HFF-Myc (cell line): ENCODE measurements around the gene INSR.

ENCODE experiments used
- DNase-seq: peaks from one replicate; pipeline ENCODE4 v3.0.0-alpha.2; 2011; ENCODE audit warnings: low read depth; ENCODE audit errors: extremely low read depth
- H3K4me3 ChIP-seq: replicated peaks from 2 replicates; pipeline ENCODE4 v1.5.1; 2011; ENCODE audit warnings: low read depth, mild to moderate bottlenecking, control low read depth, low read length
- TF ChIP-seq, protein P1 (sequence below): IDR thresholded peaks from 2 replicates; pipeline ENCODE4 v1.5.1; 2012; ENCODE audit warnings: mild to moderate bottlenecking, low read depth, low read length, control low read depth; ENCODE audit errors: missing control alignments

INSR gene

DNA sequence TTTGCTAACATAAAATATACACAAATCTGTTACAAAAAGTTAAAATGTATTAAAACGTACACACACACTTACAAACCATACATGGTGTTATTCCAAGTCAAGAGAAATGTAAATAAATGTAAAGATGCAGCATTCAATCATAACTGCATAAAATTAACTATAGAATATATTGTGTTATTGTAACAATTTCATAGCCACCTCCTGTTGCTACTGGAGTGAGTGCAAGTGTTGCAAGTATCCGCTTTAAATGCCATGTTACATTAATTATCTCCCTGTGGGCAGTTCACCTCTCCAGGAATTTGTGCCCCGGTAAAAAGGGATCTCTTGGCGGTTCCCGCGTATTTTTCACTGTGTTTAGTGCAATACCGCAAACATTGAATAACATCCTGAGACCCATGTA lies 3.5 kb upstream of the INSR start:
- TF ChIP-seq, protein P1, sequence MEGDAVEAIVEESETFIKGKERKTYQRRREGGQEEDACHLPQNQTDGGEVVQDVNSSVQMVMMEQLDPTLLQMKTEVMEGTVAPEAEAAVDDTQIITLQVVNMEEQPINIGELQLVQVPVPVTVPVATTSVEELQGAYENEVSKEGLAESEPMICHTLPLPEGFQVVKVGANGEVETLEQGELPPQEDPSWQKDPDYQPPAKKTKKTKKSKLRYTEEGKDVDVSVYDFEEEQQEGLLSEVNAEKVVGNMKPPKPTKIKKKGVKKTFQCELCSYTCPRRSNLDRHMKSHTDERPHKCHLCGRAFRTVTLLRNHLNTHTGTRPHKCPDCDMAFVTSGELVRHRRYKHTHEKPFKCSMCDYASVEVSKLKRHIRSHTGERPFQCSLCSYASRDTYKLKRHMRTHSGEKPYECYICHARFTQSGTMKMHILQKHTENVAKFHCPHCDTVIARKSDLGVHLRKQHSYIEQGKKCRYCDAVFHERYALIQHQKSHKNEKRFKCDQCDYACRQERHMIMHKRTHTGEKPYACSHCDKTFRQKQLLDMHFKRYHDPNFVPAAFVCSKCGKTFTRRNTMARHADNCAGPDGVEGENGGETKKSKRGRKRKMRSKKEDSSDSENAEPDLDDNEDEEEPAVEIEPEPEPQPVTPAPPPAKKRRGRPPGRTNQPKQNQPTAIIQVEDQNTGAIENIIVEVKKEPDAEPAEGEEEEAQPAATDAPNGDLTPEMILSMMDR = no peak
- DNase-seq = no peak

DNA sequence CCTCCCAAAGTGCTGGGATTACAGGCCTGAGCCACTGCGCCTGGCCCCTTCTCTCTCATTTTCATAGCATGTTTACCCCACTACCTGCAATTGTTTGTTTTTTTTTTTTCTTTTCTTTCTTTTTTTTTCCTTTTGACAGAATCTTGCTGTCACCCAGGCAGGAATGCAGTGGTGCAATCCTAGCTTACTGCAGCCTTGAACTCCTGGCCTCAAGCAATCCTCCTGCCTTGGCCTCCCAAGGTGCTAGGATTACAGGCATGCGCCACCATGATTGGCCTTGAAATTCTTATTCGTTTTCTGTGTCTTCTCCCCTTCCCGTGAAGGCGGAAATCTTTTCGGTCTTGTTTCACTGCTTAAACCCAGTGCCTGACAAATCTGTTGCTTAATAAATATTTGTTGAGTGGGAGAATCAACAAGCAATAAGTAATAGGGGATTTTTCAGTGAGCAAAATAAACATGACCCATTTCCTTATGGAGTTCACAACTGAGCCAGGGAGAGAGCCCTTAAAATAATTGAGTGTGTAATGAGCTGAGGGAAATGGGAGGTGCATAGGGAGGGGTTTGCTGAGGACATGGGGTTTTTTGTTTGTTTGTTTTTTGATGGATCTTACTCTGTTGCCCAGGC lies 1.8 kb upstream of the INSR start:
- TF ChIP-seq, protein P1 = no peak
- DNase-seq = no peak
- no peak overlapping the region for H3K4me3 ChIP-seq

More for the DNA sequence above, 3.5 kb upstream of the INSR start:
- H3K4me3 ChIP-seq = no peak overlapping the region

DNA sequence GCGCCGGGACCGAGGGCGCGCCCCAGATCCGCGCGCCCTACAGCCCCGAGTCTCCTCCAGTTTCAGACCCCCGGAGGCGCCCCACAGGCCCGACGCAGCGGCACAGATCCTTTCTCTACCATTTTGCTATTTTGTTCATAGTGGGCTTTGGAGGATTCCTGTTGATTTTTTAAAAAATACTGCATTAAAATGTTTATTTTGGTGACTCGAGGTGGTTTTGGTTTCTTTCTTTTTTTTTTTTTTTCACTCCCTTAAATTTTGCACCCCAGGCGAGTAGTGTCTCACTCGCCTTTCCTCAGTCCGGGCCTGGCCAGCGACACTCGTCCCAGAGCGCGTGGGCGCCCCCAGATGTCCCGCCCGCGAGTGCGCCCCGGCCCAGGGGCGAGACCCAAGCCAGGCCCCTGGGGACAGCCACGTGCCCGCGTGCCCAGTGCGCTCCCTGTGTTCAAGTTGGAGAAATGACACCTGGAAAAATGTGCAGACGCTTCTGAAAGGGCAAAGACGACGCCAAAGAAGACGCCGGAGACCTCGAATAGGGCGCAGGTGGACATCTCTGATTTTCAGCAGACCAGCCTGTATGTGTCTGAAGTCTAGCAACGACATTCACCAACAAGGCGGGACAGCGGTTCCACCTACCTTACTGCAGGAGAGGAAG lies 471 bp upstream of the INSR start:
- peak; percentile 10 for DNase-seq
- peak overlapping the region; percentile 51 for H3K4me3 ChIP-seq
- TF ChIP-seq, protein P1 = peak; percentile 15

DNA sequence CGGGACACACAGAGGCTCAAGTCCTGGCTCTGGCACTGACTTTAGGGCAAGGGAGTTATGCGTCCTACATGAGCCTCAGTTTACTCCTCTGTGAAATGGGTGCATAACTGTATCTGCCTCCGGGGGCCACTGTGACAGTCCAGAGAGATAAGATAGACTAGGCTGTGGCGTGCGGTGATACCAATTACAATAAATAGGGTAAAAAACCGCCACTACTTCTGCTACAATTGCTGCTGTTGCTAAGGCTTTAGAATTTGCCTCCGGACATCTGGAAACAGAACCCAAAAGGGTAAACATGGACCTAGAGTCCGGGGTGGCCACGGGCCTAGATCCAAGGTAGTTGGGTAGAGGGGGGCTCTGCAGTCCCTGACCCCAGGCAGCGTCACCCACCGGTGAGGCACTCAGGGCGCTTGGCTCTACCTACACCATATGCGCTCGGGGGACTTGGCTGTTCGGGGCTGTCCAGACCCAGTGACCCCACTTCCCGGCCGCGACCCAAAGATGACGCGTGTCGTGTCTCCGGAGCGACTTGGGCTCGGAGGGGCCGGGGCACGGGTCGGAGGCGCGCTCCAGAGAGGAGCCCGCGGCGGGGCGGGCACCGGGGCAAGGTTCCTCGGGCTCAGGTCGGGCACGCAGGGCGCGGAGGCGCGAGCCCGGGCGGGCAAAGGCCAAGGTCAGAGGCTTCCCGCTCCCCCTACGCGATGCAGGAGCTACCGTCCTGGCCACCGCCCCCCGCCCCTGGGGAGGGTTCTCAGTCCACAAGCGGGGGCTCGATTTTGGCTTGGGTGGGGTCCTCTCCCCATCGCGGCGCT lies 1.1 kb downstream of the INSR start:
- DNase-seq = no peak
- TF ChIP-seq, protein P1 = no peak
- H3K4me3 ChIP-seq = peak overlapping the region; percentile 51

DNA sequence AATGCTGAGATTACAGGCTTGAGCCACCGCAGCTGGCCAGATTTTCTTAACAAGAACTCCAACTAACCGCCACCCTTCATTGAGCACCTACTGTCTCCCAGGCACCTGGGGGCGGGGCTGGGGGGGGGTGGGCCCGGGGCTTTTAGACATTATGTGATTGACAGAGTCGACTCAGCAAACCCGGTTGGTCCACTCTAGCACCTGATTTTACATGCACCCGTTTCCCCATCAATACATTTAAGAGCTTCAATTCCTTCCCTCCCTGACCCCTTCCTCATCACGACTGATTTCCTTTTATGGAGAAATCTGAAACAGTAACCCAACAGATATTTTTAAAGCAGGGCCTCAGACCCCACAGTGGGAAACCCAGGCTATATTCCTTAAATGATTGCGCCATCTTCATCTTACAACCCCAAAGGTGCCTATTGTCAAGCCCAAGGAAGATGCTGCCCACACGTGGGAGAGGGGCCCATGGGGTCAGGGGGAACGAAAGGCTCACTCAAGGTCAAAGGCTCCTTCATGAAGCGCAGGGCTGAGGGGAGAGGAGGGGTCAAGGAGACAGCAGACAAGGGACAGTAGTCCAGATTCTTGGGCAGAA lies 1.8 kb downstream of the INSR start:
- TF ChIP-seq, protein P1 = no peak
- no peak for DNase-seq
- H3K4me3 ChIP-seq = no peak overlapping the region

DNA sequence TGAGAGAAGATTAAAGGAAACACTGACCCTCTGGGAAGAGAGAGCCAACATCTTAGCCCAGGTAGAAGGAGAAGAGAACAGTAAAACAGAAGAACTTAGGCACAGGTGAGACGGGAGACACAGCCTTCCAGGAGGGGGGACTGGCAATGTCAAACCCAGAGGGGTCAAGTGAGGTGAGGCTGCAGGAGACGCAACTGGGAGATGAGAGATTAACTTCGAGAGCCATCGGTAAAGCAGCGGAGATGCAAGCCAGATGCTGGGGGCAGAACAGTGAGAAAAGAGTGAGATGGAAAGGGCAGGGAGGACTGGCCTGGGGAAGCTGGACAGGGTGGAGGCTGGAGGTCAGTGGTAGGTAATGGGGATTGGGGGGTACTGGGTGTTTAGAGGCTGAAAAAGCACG lies 5.2 kb downstream of the INSR start:
- no peak for DNase-seq
- TF ChIP-seq, protein P1 = no peak
- no peak overlapping the region for H3K4me3 ChIP-seq
